PC-9 (cell line): ENCODE results near the gene AATF. TPM values are rescaled to one million over a fixed set of nuclear protein-coding genes. Genes with fewer than 3 reads are reported as not detected.

Experiments used
- BruUV-seq: library from RNA; stranded (reverse); fragments of 400-500 nt; replicated peaks from 2 replicates; lab custom pipeline; 2021; lab: Mats Ljungman, UMichigan
- CTCF ChIA-PET: fragments of 300-600 bp; sonication (Branson Sonifier 250); formaldehyde crosslinking; loops from one replicate; lab custom pipeline; 2022; ENCODE audit warnings: antibody characterized with exemption; lab: Charles Lee
- POLR2A ChIA-PET: fragments of 300-600 bp; sonication (Branson Sonifier 250); formaldehyde crosslinking; loops from one replicate; lab custom pipeline; 2022; ENCODE audit warnings: antibody characterized with exemption; ENCODE audit not compliant: unreplicated experiment; lab: Charles Lee
- DNase-seq, 2 experiments: peaks; one replicate each; pipeline versions ENCODE4 v3.0.0 to v3.0.0-alpha.2; 2015 to 2022; ENCODE audit warnings: mixed read lengths in 1 of 2
- H2AFZ ChIP-seq: fragments of 200-600 bp; sonication (generic); 2 replicates; pipeline ENCODE4 v1.8.1; 2017; ENCODE audit warnings: antibody characterized with exemption
- H3F3A ChIP-seq: fragments of 200-600 bp; sonication (generic); 2 replicates; pipeline ENCODE4 v1.8.1; 2017; ENCODE audit warnings: antibody characterized with exemption, mild to moderate bottlenecking, low read depth; ENCODE audit not compliant: insufficient read depth
- H3K27ac ChIP-seq: fragments of 200-600 bp; sonication (generic); 2 replicates; pipeline ENCODE4 v1.6.1; 2016; ENCODE audit warnings: mixed run types
- H3K27me3 ChIP-seq: fragments of 200-600 bp; sonication (generic); 2 replicates; pipeline ENCODE4 v1.6.1; 2016; ENCODE audit warnings: low read depth, mixed run types; ENCODE audit not compliant: insufficient read depth
- H3K36me3 ChIP-seq: fragments of 200-600 bp; sonication (generic); 2 replicates; pipeline ENCODE4 v1.6.1; 2016; ENCODE audit warnings: low read depth, mixed run types
- H3K4me1 ChIP-seq: fragments of 200-600 bp; sonication (generic); replicated peaks from 2 replicates; pipeline ENCODE4 v1.6.1; 2016; ENCODE audit warnings: mixed run types; ENCODE audit not compliant: insufficient read depth
- H3K4me2 ChIP-seq: fragments of 200-600 bp; sonication (generic); 2 replicates; pipeline ENCODE4 v1.6.1; 2017; ENCODE audit warnings: mixed run types
- H3K4me3 ChIP-seq: fragments of 200-600 bp; sonication (generic); 2 replicates; pipeline ENCODE4 v1.6.1; 2016; ENCODE audit warnings: mixed run types
- H3K79me2 ChIP-seq: fragments of 200-600 bp; sonication (generic); 2 replicates; pipeline ENCODE4 v1.6.1; 2017; ENCODE audit warnings: low read depth, mixed run types
- H3K9me2 ChIP-seq: fragments of 200-600 bp; sonication (generic); 2 replicates; pipeline ENCODE4 v1.8.1; 2017; ENCODE audit warnings: mild to moderate bottlenecking; ENCODE audit not compliant: insufficient read depth
- H3K9me3 ChIP-seq: fragments of 200-600 bp; sonication (generic); 2 replicates; pipeline ENCODE4 v1.8.1; 2016; ENCODE audit warnings: low read depth; ENCODE audit not compliant: insufficient read depth
- H4K20me1 ChIP-seq: fragments of 200-600 bp; sonication (generic); 2 replicates; pipeline ENCODE4 v1.8.1; 2017; ENCODE audit not compliant: insufficient read depth
- EZH2 ChIP-seq: fragments of 200-600 bp; sonication (generic); IDR thresholded peaks from 2 replicates; pipeline ENCODE4 v1.8.0; 2017; ENCODE audit warnings: antibody characterized with exemption, low read depth
- intact Hi-C: fragments of 100-400 bp; cut with micrococcal nuclease; formaldehyde crosslinking; loops from one replicate; pipeline ENCODE4 v1.10.0; 2022; ENCODE audit not compliant: unreplicated experiment
- total RNA-seq: library from RNA; stranded (reverse); gene quantifications from 2 replicates; pipeline ENCODE4 v1.2.3, GENCODE V29; 2021
- TF ChIP-seq, protein P1 (sequence below): fragments of 200-600 bp; sonication (generic); conservative IDR thresholded peaks from 2 replicates; pipeline ENCODE4 v1.6.1; 2017; ENCODE audit warnings: mixed run types, antibody characterized with exemption, mild to moderate bottlenecking, moderate library complexity

Gene AATF
- total RNA-seq, 1 experiment from 2014 or later: 71.4 TPM

DNA sequence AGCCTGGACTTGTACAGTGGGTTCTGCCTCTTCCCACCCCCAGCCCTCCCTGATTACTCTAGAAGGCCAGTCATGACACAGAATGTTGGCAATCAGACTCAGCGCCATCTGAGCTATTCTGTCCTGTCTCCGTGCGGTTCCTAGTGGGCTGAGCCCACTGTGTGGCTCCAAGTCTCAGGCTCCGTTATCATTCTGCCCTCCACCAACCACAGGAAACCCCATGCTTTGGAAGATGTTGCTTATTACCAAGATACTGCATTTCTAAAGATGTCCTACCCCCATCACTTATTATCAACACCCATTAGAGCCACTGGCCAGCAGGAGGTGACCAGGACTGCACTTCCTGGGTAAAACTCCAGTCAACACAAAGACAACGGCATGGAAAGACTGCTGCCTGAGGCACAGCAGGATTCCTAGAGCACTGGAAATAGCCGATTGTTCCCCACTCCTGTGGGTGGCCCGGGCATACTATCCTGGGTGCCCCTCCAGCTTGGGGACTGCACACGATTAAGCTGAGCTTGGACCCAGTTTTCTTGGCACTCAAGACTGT is 133.6 kb downstream of the AATF start:
- TF ChIP-seq EZH2: no peak
- TF ChIP-seq, protein P1, sequence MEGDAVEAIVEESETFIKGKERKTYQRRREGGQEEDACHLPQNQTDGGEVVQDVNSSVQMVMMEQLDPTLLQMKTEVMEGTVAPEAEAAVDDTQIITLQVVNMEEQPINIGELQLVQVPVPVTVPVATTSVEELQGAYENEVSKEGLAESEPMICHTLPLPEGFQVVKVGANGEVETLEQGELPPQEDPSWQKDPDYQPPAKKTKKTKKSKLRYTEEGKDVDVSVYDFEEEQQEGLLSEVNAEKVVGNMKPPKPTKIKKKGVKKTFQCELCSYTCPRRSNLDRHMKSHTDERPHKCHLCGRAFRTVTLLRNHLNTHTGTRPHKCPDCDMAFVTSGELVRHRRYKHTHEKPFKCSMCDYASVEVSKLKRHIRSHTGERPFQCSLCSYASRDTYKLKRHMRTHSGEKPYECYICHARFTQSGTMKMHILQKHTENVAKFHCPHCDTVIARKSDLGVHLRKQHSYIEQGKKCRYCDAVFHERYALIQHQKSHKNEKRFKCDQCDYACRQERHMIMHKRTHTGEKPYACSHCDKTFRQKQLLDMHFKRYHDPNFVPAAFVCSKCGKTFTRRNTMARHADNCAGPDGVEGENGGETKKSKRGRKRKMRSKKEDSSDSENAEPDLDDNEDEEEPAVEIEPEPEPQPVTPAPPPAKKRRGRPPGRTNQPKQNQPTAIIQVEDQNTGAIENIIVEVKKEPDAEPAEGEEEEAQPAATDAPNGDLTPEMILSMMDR: no peak
- Histone ChIP-seq H3K4me1 (no peaks in the 10 kb centered on the region), H3K9me3 (no peaks in the 10 kb centered on the region), H3K27ac (no peak overlapping the region), H2AFZ (no peak overlapping the region), H4K20me1 (no peaks in the 10 kb centered on the region), H3K27me3 (no peaks in the 10 kb centered on the region), H3F3A (peaks cover 24% of the 10 kb centered on the region; the same call in 1 of the 2 replicates), H3K79me2 (no peaks in the 10 kb centered on the region), H3K4me3 (no peak overlapping the region), H3K9me2 (no peaks in the 10 kb centered on the region), H3K4me2 (no peak overlapping the region), H3K36me3 (peaks cover 11% of the 10 kb centered on the region)
- CTCF ChIA-PET: no interaction called here
- intact Hi-C loops: no loop called here
- no TSS peak for BruUV-seq
- POLR2A ChIA-PET: no interaction called here
- DNase-seq: no peak

DNA sequence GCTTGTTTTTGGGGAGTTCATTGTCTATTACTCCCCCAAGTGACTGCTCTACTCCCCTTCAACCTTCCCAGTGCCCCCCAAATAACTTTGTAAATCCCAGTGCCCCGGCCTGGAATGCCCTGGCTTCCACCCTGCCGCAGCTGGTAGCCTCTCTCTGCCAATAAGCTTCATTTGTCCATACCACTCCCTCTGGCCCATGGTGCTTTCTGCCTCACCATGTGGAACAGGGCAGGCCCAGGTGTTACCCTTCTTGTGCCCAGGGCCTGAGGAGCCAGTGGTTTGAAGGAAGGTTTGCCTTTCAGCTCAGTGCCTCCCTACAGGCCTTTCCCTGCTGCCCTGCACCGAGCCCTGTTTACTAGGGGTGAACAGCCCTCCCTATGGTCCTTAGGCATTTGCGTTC is 134.2 kb downstream of the AATF start:
- Histone ChIP-seq H2AFZ (no peak overlapping the region), H3K4me1 (no peaks in the 10 kb centered on the region), H3K4me3 (no peak overlapping the region), H3K4me2 (no peak overlapping the region), H3K27me3 (no peaks in the 10 kb centered on the region), H4K20me1 (peaks cover 5% of the 10 kb centered on the region; the same call in 1 of the 2 replicates), H3K9me3 (no peaks in the 10 kb centered on the region), H3K9me2 (no peaks in the 10 kb centered on the region), H3F3A (peaks cover 24% of the 10 kb centered on the region; the same call in 1 of the 2 replicates), H3K27ac (no peak overlapping the region), H3K79me2 (no peaks in the 10 kb centered on the region), H3K36me3 (peaks cover 11% of the 10 kb centered on the region)
- DNase-seq: no peak
- ChIA-PET CTCF (no interaction called here), POLR2A (no interaction called here)
- no TSS peak for BruUV-seq
- intact Hi-C loops: no loop called here
- TF ChIP-seq, protein P1: no peak
- no peak for TF ChIP-seq EZH2

DNA sequence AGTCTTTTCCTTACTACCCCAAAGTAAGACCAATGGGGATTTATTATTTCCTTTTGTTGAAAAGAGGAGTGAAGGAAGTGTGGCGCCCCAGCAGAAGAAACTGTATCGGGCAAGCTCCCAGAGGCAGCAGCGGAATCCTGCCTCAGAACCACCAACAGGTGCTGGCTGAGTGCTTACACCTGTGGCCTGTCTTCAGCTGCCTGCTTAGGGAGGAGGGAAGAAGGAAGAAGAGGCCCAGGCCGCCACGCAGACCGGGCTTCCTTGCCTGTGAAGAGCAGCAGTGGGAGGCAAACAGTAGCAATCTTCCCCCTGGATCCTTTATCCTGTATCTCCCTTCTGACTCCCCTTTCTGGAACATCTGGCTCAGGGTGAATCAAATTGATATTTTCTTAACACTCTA is 134.7 kb downstream of the AATF start:
- Histone ChIP-seq H3K79me2 (no peaks in the 10 kb centered on the region), H3K27ac (no peak overlapping the region), H3K9me3 (no peaks in the 10 kb centered on the region), H3K4me3 (no peak overlapping the region), H3K4me2 (no peak overlapping the region), H3K4me1 (peaks cover 4% of the 10 kb centered on the region), H3K9me2 (no peaks in the 10 kb centered on the region), H2AFZ (no peak overlapping the region), H4K20me1 (peaks cover 8% of the 10 kb centered on the region; the same call in 1 of the 2 replicates), H3F3A (peaks cover 24% of the 10 kb centered on the region; the same call in 1 of the 2 replicates), H3K27me3 (no peaks in the 10 kb centered on the region), H3K36me3 (peaks cover 11% of the 10 kb centered on the region)
- DNase-seq: no peak
- CTCF ChIA-PET: no interaction called here
- POLR2A ChIA-PET: interaction anchor here (0.6 kb wide), 1 partner anchor 308 kb away, joined by 4 read pairs; no protein-coding TSS in a partner anchor
- intact Hi-C loops: no loop called here
- TF ChIP-seq EZH2: no peak
- TF ChIP-seq, protein P1: no peak
- BruUV-seq: no TSS peak
